Left hindlimb (tissue), 1 donor: Measurements from ENCODE around the gene DENND1A.
"Not testable (repeated sequence)": the region's sequence is repeated elsewhere in the genome, so short reads cannot be mapped to it uniquely, and the experiment has no call there.

Source experiments
- DNase-seq: peaks from one replicate; pipeline ENCODE4 v3.0.0-alpha.2; 2018

DENND1A gene

DNA sequence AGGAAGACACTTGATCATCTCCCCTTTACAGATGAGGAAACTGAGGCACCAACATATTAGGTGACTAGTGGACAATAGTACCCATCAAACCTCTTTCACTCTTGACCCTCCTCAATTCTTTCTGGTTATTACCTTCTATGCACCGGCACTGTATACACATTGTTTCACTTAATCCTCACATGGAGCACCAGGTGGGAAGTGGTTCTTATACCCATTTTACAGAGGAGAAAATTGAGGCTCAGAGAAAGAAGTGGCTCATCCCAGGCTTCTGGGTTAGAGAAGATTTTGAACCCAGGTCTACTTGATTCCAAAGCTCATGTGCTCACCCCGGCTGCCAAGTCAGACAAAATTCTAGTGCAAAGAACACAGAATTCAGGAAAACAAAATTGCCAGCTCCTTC lies 17.4 kb upstream of the DENND1A start:
- no peak for DNase-seq

DNA sequence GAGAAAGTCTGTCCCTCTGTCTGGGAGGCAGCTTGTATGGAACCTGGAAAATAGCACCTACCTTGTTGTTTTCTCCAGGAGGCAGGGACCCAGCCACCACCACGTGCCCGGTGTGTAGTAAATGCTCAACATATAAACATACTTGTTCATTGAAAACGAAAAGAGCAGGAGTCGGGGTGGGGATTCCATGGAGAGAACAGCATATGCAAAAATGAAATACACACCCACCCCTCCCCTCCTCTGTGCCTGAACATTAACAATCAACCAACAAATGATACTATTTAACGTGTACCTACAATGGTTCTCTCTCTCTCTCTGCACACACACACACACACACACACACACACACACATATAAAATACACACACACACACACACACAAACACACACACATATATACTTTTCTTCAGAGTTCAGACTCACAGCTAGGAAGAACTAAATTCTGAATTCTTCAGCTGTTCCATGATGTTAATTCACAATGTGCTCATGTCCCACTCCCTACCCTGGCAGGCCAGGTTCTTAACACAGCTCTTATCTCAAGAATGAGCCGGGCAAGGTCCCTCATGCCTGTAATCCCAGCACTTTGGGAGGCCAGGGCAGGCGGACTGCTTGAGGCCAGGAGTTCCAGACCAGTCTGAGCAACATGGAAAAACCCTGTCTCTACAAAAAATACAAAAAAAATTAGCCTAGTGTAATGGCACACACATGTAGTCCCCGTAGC lies 16.3 kb upstream of the DENND1A start:
- no peak for DNase-seq

DNA sequence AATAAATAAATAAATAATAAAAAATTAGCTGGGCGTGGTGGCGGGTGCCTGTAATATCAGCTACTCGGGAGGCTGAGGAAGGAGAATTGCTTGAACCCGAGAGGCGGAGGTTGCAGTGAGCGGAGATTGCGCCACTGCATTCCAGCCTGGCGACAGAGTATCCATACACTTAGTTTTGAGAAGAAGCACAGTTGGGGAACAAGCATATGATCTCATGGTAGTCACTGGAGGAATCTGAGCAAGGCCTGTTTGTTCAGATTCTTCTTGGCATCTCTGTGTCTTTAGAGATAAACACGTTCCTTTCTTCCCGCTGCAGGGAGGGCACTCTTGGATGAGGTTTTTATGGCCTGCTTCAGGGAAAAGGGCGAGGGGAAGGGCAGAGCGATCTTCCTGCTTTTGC lies 15.6 kb upstream of the DENND1A start:
- no peak for DNase-seq

DNA sequence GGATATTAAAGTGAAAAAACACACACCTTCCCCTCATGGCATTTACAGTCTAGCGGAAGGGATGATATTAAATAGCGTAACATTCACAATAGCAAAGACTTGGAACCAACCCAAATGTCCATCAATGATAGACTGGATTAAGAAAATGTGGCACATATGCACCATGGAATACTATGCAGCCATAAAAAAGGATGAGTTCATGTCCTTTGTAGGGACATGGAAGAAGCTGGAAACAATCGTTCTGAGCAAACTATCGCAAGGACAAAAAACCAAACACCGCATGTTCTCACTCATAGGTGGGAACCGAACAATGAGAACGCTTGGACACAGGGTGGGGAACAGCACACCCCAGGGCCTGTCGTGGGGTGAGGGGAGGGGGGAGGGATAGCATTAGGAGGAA lies 14.5 kb upstream of the DENND1A start:
- not testable (repeated sequence) for DNase-seq

DNA sequence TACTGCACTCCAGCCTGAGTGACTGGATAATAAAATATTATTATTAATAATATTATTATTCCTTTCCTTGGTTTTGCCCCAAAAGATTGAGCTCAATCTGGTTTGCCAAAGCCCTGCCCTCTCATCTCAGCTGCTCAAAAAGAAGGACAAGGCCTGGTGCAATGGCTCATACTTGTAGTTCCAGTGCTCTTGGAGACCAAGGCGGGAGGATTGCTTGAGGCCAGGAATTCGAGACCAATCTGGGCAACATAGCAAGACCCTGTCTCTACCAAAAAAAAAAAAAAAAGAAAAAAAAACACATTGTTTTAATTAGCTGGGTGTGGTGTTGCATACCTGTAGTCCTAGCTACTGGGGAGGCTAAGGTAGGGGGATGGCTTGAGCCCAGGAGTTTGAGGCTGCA lies 13.7 kb upstream of the DENND1A start:
- no peak for DNase-seq

DNA sequence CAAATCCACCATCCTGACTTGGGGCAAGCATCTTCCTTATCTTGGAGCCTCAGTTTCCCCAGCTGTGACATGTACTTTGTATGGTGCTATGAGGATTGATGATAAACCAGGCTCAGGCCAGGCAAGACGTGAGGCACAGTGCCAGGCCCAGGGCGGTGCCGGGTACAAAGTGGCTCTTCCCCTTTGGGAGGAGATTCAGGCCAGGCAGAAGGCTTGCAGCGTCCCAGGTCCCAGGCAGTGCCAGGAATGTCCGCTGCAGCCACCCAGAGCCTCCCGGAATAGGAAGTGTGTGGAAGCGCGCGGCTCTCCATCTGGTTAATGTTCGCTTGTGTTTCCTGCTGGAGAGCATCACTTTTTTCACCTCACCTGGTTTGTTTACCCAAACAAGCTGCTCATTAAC lies 12.6 kb upstream of the DENND1A start:
- no peak for DNase-seq

DNA sequence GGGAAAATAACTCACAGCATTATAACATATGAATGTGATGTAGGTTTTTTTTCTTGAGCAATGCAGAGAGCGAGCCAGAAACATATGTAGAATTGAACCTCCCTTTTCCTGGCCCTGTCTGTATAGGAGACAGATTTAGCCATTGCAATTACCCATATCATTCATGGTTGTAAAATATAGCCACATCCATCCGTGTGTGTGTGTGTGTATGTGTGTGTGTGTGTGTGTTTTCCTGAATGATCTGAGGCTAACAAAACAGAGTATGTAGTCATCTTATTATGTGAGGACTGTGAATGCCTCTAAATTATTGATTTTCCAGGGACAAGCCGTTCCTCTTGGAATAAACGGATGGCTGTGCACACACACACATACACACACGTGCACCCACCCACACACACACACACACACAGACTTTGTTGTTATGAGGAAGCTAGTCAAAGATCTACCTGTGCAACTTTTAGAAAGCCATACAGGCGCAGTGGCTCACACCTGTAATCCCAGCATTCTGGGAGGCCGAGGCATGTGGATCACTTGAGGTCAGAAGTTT lies 11.7 kb upstream of the DENND1A start:
- no peak for DNase-seq

DNA sequence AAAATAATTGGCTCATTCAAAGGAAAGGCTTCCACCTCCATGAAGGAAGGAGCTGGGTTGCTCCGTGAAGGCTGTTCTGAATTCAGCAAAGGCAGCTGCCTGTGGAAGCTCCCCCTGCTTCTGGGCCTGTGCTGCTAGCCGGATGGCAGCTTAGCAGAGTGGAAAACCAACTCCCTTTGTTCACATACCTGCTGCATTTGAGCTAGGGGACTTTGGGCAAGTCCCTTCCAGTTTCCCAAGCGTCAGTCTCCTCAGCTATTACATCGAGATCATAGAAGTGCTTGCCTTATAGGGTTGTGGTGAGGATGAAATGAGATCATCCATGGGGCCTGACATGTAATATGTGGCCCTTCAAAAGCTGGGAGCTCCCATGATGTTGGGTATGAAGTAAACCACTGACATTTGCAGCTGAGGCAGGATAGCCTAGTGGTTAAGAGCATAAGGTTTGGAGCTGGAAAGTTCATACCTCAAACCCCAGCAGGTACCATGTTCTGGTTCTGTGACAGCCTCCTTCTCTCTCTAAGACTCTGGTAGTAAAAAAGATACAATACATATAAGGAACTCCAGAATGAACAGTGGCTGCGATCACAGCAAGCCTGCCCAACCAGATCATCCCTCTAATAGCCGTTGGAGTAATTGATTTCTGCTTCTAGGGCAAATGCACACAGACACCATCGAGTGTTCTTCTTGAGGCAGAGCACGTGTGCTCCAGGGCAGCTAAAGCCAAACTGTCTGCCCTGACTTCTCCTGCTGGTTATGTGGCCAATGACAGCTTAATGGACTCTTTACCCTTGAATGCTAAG lies 11.0 kb upstream of the DENND1A start:
- DNase-seq, result no peak

DNA sequence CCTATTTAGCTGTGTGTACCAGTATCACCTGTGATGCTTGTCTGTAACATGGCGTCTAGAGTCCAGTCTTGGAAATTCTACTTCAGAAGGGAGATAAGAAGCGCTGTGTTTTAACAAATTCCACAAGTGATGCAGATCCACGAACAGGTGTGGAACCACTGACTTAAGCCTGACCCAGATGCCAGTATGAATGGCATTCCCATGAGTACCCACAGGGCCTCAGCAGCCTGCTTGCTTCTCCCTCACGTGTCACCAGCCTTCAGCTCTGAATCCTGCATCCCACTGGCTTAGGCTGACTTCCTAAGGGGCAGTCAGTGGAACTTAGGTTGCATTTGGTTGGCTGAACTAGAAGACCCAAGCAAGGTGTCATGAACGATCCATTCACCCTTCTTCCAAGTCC lies 8.5 kb upstream of the DENND1A start:
- no peak for DNase-seq

DNA sequence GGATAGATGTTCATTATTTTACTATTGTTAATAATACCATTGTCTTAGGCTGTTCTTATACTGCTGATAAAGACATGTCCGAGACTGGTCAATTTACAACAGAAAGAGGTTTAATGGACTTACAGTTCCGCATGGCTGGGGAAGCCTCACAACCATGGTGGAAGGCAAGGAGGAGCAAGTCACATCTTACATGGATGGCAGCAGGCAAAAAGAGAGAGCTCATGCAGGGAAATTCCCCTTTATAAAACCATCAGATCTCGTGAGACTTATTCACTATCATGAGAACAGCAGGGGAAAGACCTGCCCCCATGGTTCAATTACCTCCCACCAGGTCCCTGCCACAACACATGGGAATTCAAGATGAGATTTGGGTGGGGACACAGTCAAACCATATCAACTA lies 6.6 kb upstream of the DENND1A start:
- not testable (repeated sequence) for DNase-seq

DNA sequence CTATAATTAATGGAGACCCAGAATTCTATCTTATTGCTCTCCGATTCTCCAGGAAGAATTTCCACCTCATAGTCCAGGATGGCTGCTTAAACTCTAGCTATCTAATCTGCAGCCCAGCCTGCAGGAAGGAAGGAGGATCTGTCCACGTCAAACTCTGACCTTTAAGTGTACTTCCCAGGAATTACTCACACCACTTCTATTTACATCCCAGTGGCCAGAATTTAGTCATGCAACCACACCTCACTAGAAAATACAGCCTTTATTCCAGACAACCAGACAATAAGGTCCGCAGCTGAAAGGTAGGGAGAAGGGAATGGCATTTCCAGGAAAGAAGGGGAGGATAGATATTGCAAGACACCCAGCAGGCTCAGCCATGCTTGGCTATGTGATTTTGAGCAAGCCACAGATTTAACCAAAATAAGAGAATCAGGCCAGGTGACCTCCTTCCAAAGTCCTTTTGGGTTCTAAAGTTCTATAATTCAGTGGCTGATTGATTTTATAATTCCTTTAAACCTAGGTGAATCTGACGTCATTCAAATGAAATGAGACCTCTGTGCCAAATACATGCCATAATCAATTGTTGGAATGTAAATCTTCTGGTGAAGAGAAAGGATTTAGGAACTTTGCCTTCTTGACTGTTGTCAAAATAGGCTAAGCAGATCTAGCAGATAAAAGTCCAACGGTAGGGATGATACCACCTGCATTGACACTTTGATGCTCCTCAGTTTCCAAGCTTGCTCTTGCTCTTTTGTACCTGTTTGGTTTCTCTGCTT lies 3.7 kb upstream of the DENND1A start:
- DNase-seq, result no peak

DNA sequence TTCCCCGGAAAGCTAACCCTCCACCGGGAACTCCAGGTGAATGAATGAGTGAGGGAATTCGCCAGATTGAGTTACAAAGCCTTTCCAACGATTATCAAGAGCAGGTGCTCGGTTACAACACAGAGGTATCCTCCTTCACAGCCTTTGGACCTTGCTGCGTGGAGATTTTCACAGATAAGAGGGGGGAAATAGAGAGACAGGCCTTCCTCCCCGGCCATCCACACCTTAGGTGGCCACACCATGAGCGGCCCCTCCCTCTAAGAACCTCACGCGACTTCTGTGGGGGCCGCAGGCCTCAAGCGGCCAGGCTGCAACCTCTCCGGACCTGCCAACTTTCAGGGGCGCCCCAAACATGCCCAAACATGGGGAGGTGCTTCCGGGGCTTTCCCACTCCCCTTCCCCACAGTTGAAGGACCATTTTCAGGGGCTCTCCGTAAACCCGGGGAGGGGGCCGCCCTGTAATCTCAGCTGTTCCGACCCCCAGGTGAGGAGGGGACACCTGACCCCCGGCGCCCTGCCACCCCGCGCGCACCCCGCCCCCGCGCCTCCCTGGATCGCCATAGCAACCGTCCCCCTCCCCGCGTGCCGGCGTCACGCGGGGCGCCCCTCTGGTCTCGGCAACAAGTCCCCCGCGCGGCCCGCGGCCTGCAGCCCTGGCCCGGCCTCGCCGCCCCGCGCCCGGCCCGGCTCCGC lies 603 bp downstream of the DENND1A start:
- peak; percentile 45 for DNase-seq

DNA sequence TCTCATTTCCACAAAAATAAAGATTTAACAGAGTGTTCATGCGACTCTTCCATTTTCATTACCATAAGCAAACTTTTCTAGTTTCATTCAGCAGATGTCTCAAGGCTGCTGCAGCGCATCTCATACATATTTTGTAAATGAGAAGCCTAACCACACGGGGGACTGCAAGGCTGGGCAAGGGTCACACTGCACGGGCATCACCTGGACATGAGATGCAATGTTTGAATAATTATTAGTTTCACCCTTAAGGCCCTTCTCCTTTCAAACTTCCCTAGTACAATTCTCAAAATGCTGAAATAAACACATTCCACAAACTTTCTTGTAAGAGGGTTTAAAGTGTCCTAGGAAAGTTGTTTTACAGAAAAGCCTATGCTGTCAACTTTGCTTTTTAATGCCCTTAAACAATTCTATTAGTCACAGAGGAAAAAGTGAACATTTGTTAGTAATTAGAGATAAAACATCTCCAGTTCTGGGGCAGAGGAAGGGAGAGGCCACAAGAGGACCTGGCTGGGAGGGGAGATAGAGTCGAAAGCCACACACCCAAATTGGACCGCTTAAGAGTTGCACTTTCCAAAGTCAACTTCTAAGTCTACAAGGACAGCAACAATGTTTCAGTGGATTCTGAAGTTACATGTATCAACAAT lies 1.3 kb downstream of the DENND1A start:
- no peak for DNase-seq

DNA sequence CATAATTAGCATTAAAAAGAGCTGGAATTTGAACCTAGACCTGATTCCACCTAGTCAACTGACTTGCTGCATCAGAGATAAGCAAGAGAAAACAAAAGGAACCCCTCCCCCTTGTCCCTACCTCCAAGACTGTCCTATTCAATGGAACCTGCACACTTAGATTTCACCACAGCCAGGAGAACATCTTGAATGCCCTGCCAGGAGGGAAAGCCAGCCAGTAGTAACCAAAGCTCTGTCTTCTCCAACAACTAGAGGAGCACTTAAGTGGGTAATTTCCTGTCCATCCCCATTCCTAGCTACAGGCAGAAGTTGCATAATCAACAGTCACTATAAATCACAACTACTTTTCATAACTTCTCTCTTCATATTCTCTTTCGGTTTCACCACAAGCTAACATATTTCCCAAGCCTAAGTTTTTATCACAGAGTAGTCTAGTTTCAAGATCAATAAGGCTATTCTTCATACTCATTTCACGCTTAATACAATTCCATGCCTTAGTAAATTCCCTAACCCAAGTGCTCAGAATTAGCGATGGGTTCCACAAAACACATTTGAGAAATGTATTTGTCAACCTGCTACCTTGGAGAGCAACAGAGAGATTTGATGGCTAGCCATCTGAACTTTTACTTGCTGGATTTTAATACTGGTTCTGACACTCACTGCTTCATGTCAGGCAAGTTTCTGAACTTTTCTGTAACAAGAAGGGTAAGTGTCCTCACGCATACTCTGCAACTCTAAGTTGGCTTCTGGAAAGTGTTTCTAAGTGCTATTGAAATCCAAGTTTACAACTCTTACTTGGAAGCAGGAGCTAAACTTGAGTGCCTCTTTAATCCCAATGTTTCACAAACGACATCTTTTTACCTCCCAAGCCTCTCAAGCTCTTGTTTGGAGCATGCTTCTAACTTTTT lies 2.0 kb downstream of the DENND1A start:
- DNase-seq, result no peak

DNA sequence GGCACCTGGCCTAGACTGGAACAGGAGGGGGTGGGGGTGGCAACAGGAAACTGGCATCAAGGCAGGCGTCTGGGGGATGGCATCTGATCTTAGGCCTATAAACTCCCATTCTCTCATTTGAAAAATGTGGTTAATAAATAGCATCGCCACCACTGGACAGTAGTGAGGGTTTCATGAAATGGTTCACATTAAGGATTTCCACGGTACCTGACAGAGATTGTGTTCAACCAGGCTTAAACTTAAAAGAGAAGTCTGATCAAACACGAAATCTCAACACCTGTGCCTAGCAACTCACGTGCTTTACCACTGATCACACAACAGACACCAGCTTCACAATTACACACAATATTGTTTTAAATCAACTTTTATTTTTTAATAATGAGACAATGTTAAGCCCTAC lies 3.0 kb downstream of the DENND1A start:
- DNase-seq, result no peak

DNA sequence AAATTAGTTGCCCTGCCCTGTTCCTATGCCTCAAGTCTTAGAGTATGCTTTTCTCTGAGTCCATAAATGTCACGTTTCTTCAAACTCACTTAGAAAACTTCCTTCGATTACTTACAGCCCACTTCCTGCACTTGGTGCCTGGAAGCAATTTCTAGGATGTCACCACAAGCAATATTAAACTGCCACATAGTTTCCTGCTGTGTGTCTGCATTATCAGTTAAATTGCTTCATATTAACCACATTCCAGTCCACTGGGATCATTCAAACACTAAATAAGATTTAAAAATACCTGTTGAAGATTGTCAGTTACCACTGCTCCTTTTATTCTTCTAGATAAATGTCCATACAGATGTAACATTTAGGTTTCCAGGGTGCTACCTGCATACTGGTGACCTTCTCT lies 4.1 kb downstream of the DENND1A start:
- no peak for DNase-seq

DNA sequence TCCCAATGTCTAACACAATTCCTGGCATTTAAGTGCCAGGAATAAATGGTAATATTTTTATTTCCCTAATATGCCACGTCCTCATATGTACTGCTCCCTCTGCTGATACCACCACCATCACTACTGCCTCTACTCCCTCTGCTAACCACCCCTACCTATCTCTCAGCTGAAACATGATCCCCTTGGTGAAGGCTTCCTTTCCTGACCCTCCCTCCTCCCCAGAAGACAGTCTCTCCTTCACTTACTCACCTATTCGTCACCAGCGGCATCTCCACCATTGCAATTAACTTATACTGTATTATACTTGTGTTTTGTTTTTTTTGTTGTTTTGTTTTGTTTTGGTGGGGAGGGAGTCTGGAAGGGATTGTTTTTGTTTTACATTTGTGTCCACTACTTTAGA lies 4.8 kb downstream of the DENND1A start:
- no peak for DNase-seq

DNA sequence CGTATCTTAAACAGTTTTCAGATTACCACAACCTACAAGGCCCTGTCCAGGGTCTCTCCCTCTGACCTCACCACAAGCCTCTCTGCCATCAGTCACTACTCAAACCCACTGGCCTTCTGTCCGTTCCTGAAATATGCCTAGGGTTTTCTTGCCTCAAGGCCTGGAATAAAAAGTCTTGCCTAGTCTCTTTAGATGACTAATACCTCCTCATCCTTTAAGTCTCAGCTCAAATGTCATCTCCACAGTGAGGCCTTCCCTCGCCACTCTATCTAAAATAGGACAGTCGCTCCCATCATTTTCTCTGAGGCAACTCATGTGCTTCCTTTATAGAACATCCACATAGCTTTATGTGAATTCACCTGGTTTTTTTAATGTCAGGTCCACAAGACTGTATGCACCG lies 5.2 kb downstream of the DENND1A start:
- no peak for DNase-seq

DNA sequence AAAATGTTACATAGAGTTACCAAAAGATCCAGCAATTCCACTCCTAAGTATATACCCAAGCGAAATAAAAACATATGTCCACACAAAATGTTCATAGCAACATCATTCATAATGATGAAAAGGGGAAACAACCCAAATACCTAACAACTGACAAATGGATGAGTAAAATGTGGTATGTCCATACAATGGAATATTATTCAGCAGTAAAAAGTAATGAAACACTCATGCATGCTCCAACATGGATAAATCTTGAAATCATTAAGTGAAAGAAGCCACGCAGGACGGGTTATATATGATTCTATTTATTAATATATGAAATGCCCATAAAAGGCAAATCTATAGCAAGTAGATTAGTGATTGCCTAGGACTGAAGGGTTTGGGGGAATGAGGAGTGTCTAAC lies 6.0 kb downstream of the DENND1A start:
- no peak for DNase-seq

DNA sequence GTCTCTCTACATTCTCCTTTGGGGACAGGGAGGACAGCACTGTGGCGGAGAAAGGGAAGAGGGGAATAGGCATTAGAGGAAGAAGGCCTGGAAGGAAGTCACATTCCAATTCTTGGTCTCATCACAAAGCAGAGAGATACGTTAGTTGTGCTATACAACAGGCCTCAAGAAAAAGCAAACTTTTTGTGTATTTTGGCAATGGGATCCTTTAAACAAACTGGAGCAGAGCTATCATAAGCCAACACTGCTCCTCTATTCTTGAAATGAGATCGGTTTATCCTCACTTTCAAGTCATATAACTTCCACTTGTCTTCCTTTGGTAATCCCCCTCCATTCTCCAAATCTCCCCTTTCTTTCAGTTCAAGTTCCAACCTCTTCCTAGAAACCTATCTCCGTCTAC lies 6.5 kb downstream of the DENND1A start:
- no peak for DNase-seq

DNA sequence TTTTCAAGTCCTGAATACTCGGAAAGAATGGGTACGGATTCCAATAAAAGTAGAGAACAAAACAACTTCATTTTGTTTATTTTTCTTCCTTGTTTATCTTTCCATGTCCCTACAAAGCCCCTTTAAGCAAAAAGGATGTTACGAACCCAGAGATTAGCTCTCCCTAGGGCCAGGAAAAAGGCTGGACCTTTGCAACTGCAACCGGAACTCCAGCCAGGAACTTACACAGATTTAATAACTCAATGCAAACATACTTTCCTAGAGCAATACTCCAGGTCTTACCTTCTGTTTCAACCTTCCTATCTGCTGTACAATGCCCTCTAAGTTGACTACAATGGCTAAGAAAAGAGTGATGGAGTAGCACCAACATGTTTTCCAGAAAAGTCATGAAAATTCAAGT lies 7.0 kb downstream of the DENND1A start:
- no peak for DNase-seq
